B cell (primary cell): ENCODE results near the gene KRTCAP2. TPM values are rescaled to one million over a fixed set of nuclear protein-coding genes. Genes with fewer than 3 reads are reported as not detected.

Experiments used
- ATAC-seq: fragments of 200-7000 bp; cut with Tn5 transposase; one replicate; pipeline ENCODE4 v1.10.0; 2021; ENCODE audit warnings: low read depth, mild to moderate bottlenecking, moderate number of reproducible peaks, moderate library complexity
- CTCF ChIA-PET: fragments of 350-600 bp; sonication (Branson Sonifier 250); formaldehyde crosslinking; loops from one replicate; lab custom pipeline; 2021; ENCODE audit warnings: antibody characterized with exemption, inconsistent platforms; lab: Charles Lee
- POLR2A ChIA-PET: fragments of 350-600 bp; sonication (Branson Sonifier 250); formaldehyde crosslinking; loops from one replicate; lab custom pipeline; 2021; ENCODE audit warnings: antibody characterized with exemption; lab: Charles Lee
- DNase-seq: peaks from one replicate; pipeline ENCODE4 v3.0.0; 2013
- H2AFZ ChIP-seq: 2 replicates; pipeline ENCODE4 v1.6.1; 2012; ENCODE audit warnings: mild to moderate bottlenecking, low read depth, low read length; ENCODE audit not compliant: insufficient read depth, poor library complexity, severe bottlenecking
- H3K27ac ChIP-seq, 2 donors: 1 replicate in 1 of 2; 2 replicates in 1 of 2; pipeline ENCODE4 v1.5.1; 2012 to 2013; ENCODE audit warnings: low read length in 2 of 2, mild to moderate bottlenecking in 2 of 2, moderate library complexity in 1 of 2
- H3K27me3 ChIP-seq, 4 experiments: fragments of 200-600 bp in 1 of 4; sonication (generic) in 1 of 4; replicated peaks in 1 of 4; 1 replicate in 2 of 4; 2 replicates in 2 of 4; pipeline versions ENCODE4 v1.6.1 to v1.7.0; 2013 to 2016; ENCODE audit warnings: low read length in 3 of 4, mild to moderate bottlenecking in 2 of 4, mixed read lengths in 1 of 4, moderate library complexity in 1 of 4; ENCODE audit not compliant: insufficient read depth in 4 of 4, control insufficient read depth in 3 of 4; ENCODE audit errors: control extremely low read depth in 1 of 4
- H3K36me3 ChIP-seq, 2 experiments: replicated peaks in 1 of 2; 1 replicate in 1 of 2; 2 replicates in 1 of 2; pipeline versions ENCODE4 v1.6.1 to v1.7.1; 2013; ENCODE audit warnings: low read length in 1 of 2; ENCODE audit not compliant: insufficient read depth in 2 of 2, control insufficient read depth in 1 of 2; ENCODE audit errors: control extremely low read depth in 1 of 2, extremely low read depth in 1 of 2
- H3K4me1 ChIP-seq, 2 donors: fragments of 200-600 bp in 1 of 2; sonication (generic) in 1 of 2; 1 replicate in 1 of 2; 2 replicates in 1 of 2; pipeline versions ENCODE4 v1.5.1 to v1.6.1; 2013 to 2017; ENCODE audit warnings: low read length in 2 of 2; ENCODE audit not compliant: control insufficient read depth in 2 of 2, insufficient read depth in 2 of 2
- H3K4me2 ChIP-seq: replicated peaks from 2 replicates; pipeline ENCODE3; 2012; ENCODE audit warnings: mild to moderate bottlenecking, low read depth, low read length; ENCODE audit not compliant: poor library complexity, severe bottlenecking
- H3K4me3 ChIP-seq, 5 experiments: fragments of 200-600 bp in 1 of 5; sonication (generic) in 1 of 5; 1 replicate in 3 of 5; 2 replicates in 2 of 5; pipeline versions ENCODE4 v1.5.1 to v1.7.0; 2011 to 2016; ENCODE audit warnings: low read length in 4 of 5, mild to moderate bottlenecking in 4 of 5, low read depth in 2 of 5, control low read depth in 1 of 5, moderate library complexity in 1 of 5; ENCODE audit not compliant: insufficient read depth in 1 of 5; ENCODE audit errors: control extremely low read depth in 1 of 5, extremely low read depth in 1 of 5
- H3K79me2 ChIP-seq: fragments of 200-600 bp; sonication (generic); one replicate; pipeline ENCODE4 v1.6.0; 2016; ENCODE audit warnings: low read length; ENCODE audit not compliant: control insufficient read depth, insufficient read depth
- H3K9ac ChIP-seq: fragments of 200-600 bp; sonication (generic); 2 replicates; pipeline ENCODE4 v1.6.1; 2017; ENCODE audit warnings: mild to moderate bottlenecking, low read length, moderate library complexity
- H3K9me3 ChIP-seq, 3 donors: one replicate each; pipeline versions ENCODE4 v1.6.1 to v1.7.1; 2013; ENCODE audit warnings: low read length in 2 of 3; ENCODE audit not compliant: control insufficient read depth in 2 of 3, insufficient read depth in 1 of 3; ENCODE audit errors: control extremely low read depth in 1 of 3
- H4K20me1 ChIP-seq: 2 replicates; pipeline ENCODE4 v1.6.0; 2012; ENCODE audit warnings: mild to moderate bottlenecking, low read length; ENCODE audit not compliant: insufficient read depth, control insufficient read depth, poor library complexity, severe bottlenecking
- H3K27ac Mint-ChIP-seq: one replicate; pipeline ENCODE4 v1.8.0; 2021; ENCODE audit warnings: mixed read lengths
- H3K27me3 Mint-ChIP-seq: one replicate; pipeline ENCODE4 v1.8.0; 2021; ENCODE audit warnings: mixed read lengths
- H3K4me1 Mint-ChIP-seq: one replicate; pipeline ENCODE4 v1.8.0; 2021; ENCODE audit warnings: mixed read lengths
- H3K4me3 Mint-ChIP-seq: one replicate; pipeline ENCODE4 v1.8.0; 2021; ENCODE audit warnings: mixed read lengths
- H3K9me3 Mint-ChIP-seq: one replicate; pipeline ENCODE4 v1.8.0; 2022; ENCODE audit warnings: mixed read lengths; ENCODE audit not compliant: insufficient read depth
- CTCF ChIP-seq: fragments of 200-600 bp; IDR thresholded peaks from one replicate; pipeline ENCODE4 v1.8.0; 2022; ENCODE audit warnings: antibody characterized with exemption, mild to moderate bottlenecking
- EZH2 ChIP-seq: IDR thresholded peaks from 2 replicates; pipeline ENCODE4 v1.6.1; 2012; ENCODE audit warnings: borderline replicate concordance, low read depth, mild to moderate bottlenecking, moderate library complexity, low read length; ENCODE audit not compliant: insufficient read depth, poor library complexity, severe bottlenecking
- WGBS: methylation state at CpG from one replicate; pipeline ENCODE4 v1.1.5; 2013; ENCODE audit warnings: missing lambda C conversion rate; ENCODE audit not compliant: insufficient coverage; 5-methylcytosine and 5-hydroxymethylcytosine counted together
- intact Hi-C: fragments of 100-400 bp; cut with micrococcal nuclease; formaldehyde crosslinking; loops from one replicate; pipeline ENCODE4 v1.10.0; 2022
- polyA plus RNA-seq: library from polyadenylated mRNA; depleted of rRNA; stranded (reverse); fragments of >200 nt; gene quantifications from 2 replicates; pipeline ENCODE4 v1.2.3, GENCODE V29; 2012
- total RNA-seq, 2 donors: library from RNA; stranded (reverse); fragments of 120-200 nt in 1 of 2; gene quantifications; 1 replicate in 1 of 2; 2 replicates in 1 of 2; pipeline versions ENCODE4 v1.2.3 to v1.2.4, GENCODE V29; 2013 to 2022

The KRTCAP2 gene
- total and polyA plus RNA-seq, 2 donors (not counting 1 experiment from before 2014, with no cell fraction given): 151 to 259 TPM

DNA sequence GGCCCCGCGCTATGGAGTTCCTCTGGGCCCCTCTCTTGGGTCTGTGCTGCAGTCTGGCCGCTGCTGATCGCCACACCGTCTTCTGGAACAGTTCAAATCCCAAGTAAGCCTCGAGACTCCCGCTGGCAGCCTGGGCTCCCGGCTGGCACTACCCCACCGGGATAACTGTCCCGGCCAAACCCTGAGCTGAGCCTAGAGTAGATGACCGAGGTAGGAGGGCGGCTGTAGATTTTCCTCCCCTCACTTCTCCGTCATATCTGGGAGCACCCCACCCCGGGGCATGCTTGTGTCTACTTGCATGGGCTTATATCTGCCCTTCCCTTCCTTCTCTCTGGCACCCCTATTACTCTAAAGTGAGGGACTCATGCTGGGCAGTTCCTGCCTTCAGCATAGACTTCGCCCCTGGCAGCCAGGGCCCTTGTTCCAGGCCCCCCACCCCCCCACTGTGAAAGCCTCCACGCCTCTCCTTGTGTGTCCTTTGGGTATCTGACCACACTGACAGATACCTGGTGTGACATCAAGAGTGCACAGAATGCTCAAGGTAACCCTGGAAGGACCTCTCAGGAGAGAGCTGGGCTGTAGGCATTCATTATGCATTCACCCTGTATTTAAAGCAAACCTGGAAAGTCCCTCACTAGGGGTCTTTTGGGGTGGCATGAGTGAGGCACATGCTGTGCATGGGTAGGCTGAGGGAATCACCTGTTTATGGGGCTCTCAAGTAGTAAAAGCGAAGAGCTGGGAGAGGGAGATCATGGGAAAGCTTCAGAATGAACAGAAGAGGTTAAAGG lies 44.9 kb downstream of the KRTCAP2 start:
- Histone ChIP-seq H3K9ac (peak overlapping the region; percentile 64), H3K4me1 (peaks cover 34 to 36% of the 10 kb centered on the region in 2 donors), H3K36me3 (no peaks in the 10 kb centered on the region), H3K4me2 (peak overlapping the region; percentile 98), H3K27ac (no peak overlapping the region), H3K79me2 (no peaks in the 10 kb centered on the region), H2AFZ (peak overlapping the region; percentile 71), H3K9me3 (peaks cover 0 to 7% (median 0%) of the 10 kb centered on the region in 3 donors), H3K27me3 (peaks cover 0 to 54% (median 27%) of the 10 kb centered on the region in 4 experiments), H4K20me1 (peaks cover 8% of the 10 kb centered on the region), H3K4me3 (peak overlapping the region; percentile 13 to 58 (median 48))
- peaks cover 34% of the 10 kb centered on the region for H3K4me1 Mint-ChIP-seq
- H3K4me3 Mint-ChIP-seq: peak overlapping the region; percentile 79
- no peak for ATAC-seq
- peak; percentile 37 for DNase-seq
- H3K9me3 Mint-ChIP-seq: no peaks in the 10 kb centered on the region
- POLR2A ChIA-PET: interaction anchor here (0.5 to 1.1 kb wide), 2 partner anchors 15 to 45 kb away, joined by 3 read pairs; partner anchors contain the start of gene KRTCAP2
- H3K27ac Mint-ChIP-seq: peak overlapping the region; percentile 26
- peaks cover 48% of the 10 kb centered on the region for H3K27me3 Mint-ChIP-seq
- 3% methylated on average over 10 of the region's 17 CpGs for WGBS
- CTCF ChIA-PET: interaction anchor here (0.7 to 3.2 kb wide), 8 partner anchors 24 to 46 kb away, joined by 3 to 15 read pairs (median 4); partner anchors contain the start of gene KRTCAP2
- TF ChIP-seq EZH2 (no peak), CTCF (no peak)
- intact Hi-C loops: loop anchor here (1.0 to 5.0 kb wide), 3 partner anchors 12 to 39 kb away; partner anchors contain the start of gene DPM3
